OCI-LY7 (cell line): Measurements from ENCODE around the gene RASGRP4.

Experiments used
- EZH2phosphoT487 ChIP-seq: fragments of 200-600 bp; sonication (generic); IDR thresholded peaks from 2 replicates; pipeline ENCODE4 v1.6.1; 2018; ENCODE audit warnings: low read depth, borderline replicate concordance, mild to moderate bottlenecking, mixed run types, antibody characterized with exemption, low read length, moderate library complexity, mixed read lengths
- TF ChIP-seq, protein P1 (sequence below): fragments of 200-600 bp; sonication (generic); conservative IDR thresholded peaks from 2 replicates; pipeline ENCODE4 v1.5.1; 2014; ENCODE audit warnings: mild to moderate bottlenecking, antibody characterized with exemption, low read length, moderate library complexity, mixed read lengths

DNA sequence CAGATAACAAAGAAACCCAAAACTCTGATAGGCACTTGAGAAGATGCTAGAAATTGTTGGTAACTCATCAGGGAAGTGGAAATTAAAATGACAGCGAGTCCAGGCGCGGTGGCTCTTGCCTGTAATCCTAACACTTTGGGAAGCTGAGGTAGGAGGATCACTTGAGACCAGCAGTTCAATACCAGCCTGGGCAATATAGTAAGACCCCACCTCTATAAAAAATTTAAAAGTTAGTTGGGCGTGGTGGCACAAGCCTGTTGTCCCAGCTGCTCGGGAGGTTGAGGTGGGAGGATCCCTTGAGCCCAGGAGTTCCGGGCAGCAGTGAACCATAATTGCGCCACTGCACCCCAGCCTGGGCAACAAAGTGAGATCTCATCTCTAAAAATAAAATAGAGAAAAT, 4.9 kb upstream of the RASGRP4 start:
- TF ChIP-seq, protein P1, sequence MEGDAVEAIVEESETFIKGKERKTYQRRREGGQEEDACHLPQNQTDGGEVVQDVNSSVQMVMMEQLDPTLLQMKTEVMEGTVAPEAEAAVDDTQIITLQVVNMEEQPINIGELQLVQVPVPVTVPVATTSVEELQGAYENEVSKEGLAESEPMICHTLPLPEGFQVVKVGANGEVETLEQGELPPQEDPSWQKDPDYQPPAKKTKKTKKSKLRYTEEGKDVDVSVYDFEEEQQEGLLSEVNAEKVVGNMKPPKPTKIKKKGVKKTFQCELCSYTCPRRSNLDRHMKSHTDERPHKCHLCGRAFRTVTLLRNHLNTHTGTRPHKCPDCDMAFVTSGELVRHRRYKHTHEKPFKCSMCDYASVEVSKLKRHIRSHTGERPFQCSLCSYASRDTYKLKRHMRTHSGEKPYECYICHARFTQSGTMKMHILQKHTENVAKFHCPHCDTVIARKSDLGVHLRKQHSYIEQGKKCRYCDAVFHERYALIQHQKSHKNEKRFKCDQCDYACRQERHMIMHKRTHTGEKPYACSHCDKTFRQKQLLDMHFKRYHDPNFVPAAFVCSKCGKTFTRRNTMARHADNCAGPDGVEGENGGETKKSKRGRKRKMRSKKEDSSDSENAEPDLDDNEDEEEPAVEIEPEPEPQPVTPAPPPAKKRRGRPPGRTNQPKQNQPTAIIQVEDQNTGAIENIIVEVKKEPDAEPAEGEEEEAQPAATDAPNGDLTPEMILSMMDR, result no peak
- TF ChIP-seq EZH2phosphoT487, result no peak
